Tibial artery (tissue), 4 donors: Measurements from ENCODE around the gene SCN9A.
"Not testable (repeated sequence)": the region's sequence is repeated elsewhere in the genome, so short reads cannot be mapped to it uniquely, and the experiment has no call there.

Experiments used
- DNase-seq, 2 donors: peaks; one replicate each; pipeline ENCODE4 v3.0.0-alpha.2; 2019
- H3K27ac ChIP-seq, 2 donors: fragments of 200-600 bp; sonication (generic) in 1 of 2; 1 replicate in 1 of 2; 2 replicates in 1 of 2; pipeline ENCODE4 v1.5.1; 2018 to 2019; ENCODE audit warnings: mild to moderate bottlenecking in 1 of 2
- H3K27me3 ChIP-seq, 2 donors: fragments of 200-600 bp; sonication (generic) in 1 of 2; one replicate each; pipeline versions ENCODE4 v1.5.1 to v1.6.0; 2016 to 2019
- H3K36me3 ChIP-seq, 3 donors: fragments of 200-600 bp; sonication (generic) in 2 of 3; one replicate each; pipeline ENCODE4 v1.5.1; 2016 to 2019; ENCODE audit warnings: mild to moderate bottlenecking in 2 of 3
- H3K4me1 ChIP-seq, 4 donors: fragments of 200-600 bp; sonication (generic) in 2 of 4; 1 replicate in 3 of 4; 2 replicates in 1 of 4; pipeline ENCODE4 v1.5.1; 2016 to 2019
- H3K4me3 ChIP-seq, 2 donors: fragments of 200-600 bp; sonication (generic) in 1 of 2; 1 replicate in 1 of 2; 2 replicates in 1 of 2; pipeline ENCODE4 v1.5.1; 2018 to 2019; ENCODE audit warnings: mild to moderate bottlenecking in 2 of 2
- H3K9me3 ChIP-seq, 3 donors: fragments of 200-600 bp; sonication (generic) in 1 of 3; one replicate each; pipeline ENCODE4 v1.5.1; 2016 to 2019
- intact Hi-C: fragments of 100-400 bp; cut with DNase I; formaldehyde crosslinking; loops from one replicate; pipeline ENCODE4 v1.15.0; 2023; ENCODE audit warnings: low total_unique reads
- TF ChIP-seq, protein P1 (sequence below), 2 experiments: fragments of 200-600 bp in 1 of 2; fragments of 450-650 bp in 1 of 2; IDR thresholded peaks; one replicate each; pipeline ENCODE4 v1.5.1; 2017 to 2019; ENCODE audit warnings: antibody characterized with exemption in 2 of 2, mild to moderate bottlenecking in 1 of 2, moderate library complexity in 1 of 2

Gene SCN9A

DNA sequence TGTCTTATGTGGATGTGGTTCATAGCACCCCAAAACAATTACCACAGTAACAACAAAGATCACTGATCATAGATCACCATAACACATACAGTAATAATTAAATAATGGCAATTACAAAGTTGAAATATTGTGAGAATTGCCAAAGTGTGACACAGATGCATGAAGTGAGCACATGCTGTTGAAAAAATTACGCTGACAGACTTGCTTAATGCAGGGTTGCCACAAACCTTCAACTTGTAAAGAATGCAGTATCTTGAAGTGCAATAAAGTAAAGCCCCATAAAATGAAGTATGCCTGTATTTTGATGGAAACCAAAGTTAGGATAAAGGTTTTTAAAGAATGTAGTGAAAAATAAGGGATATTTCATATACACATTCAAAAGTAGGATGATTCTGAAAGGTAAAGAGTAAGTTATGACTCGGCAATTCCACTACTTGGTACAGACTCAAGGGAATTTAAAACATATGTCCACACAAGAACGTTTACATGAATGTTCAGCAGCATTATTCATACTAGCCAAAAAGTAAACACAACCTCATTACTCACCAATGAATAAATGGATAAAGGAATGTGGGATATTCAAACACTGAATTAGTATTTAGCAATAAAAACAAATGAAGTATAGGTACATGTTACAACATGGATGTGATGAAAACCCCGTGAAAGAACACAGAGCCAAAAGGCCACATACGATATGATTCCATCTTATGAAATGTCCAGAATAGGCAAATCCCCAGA, 61.6 kb downstream of the SCN9A start:
- no peak overlapping the region for H3K4me3 ChIP-seq
- H3K36me3 ChIP-seq, result no peaks in the 10 kb centered on the region
- no peak for DNase-seq
- no peak overlapping the region for H3K27ac ChIP-seq
- H3K27me3 ChIP-seq, result no peaks in the 10 kb centered on the region
- H3K4me1 ChIP-seq, result no peaks in the 10 kb centered on the region
- no peaks in the 10 kb centered on the region for H3K9me3 ChIP-seq
- intact Hi-C loops, result no loop called here
- TF ChIP-seq, protein P1, sequence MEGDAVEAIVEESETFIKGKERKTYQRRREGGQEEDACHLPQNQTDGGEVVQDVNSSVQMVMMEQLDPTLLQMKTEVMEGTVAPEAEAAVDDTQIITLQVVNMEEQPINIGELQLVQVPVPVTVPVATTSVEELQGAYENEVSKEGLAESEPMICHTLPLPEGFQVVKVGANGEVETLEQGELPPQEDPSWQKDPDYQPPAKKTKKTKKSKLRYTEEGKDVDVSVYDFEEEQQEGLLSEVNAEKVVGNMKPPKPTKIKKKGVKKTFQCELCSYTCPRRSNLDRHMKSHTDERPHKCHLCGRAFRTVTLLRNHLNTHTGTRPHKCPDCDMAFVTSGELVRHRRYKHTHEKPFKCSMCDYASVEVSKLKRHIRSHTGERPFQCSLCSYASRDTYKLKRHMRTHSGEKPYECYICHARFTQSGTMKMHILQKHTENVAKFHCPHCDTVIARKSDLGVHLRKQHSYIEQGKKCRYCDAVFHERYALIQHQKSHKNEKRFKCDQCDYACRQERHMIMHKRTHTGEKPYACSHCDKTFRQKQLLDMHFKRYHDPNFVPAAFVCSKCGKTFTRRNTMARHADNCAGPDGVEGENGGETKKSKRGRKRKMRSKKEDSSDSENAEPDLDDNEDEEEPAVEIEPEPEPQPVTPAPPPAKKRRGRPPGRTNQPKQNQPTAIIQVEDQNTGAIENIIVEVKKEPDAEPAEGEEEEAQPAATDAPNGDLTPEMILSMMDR (IDR thresholded peaks at IDR 0.05), result no peak

DNA sequence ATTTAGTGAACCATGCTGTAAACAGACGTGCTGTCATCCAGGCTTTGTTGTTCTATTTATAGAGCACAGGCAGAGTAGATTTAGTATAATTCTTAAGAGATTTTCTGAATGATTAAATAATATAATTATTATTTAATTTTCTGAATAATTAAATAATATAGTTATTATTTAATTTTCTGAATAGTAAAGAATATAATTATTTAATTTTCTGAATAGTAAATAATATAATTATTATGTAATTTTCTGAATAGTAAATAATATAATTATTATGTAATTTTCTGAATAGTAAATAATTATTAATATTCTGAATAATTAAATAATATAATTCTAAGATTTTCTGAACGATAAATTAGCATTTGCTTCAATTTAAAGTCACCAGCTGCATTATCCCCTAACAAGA, 62.9 kb downstream of the SCN9A start:
- H3K4me3 ChIP-seq, DNase-seq, H3K9me3 ChIP-seq, H3K36me3 ChIP-seq, H3K4me1 ChIP-seq, intact Hi-C loops, H3K27ac ChIP-seq, H3K27me3 ChIP-seq: not testable (repeated sequence)

DNA sequence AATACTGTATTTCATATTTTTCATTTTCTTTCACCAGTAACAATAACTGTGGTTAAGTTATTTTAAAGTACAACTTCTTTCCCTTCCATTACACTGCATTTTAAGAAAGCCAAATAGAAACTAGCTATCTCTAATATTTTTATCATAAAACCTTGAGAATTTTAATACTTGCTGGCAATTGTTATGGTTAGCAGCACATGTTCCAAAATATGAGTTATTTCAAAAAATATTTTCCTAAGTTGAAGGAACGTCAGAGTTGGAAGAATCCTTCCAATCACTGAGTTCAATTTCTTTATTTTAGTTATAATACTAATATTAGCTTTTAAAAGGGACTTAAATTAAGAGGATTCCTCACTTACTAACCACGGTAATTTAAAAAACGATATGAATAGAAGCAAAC, 68.4 kb downstream of the SCN9A start:
- Histone ChIP-seq H3K9me3 (no peaks in the 10 kb centered on the region), H3K4me1 (no peaks in the 10 kb centered on the region), H3K27ac (no peak overlapping the region), H3K36me3 (no peaks in the 10 kb centered on the region), H3K4me3 (no peak overlapping the region), H3K27me3 (no peaks in the 10 kb centered on the region)
- no peak for DNase-seq
- intact Hi-C loops, result no loop called here
- TF ChIP-seq, protein P1 (IDR thresholded peaks at IDR 0.05), result no peak

DNA sequence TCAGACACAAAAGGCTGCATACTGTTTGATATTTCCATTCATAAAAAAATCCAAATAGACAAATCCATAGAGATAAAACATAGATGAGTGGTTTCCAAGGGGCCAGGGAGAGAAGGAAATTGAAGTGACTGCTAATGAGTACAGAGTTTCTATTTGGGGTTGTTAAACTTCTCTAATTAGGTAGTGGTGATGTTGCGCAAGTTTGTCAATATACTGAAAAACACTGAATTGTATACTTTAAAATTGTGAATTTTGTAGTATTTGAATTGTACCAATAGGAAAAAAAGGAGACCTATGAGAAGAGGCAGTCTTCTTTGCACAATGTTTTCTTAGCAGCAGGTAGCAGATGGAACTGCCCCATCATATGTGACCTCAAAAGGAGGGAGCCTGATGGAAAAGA, 71.1 kb downstream of the SCN9A start:
- H3K27ac ChIP-seq, result no peak overlapping the region
- no peak for DNase-seq
- no peaks in the 10 kb centered on the region for H3K27me3 ChIP-seq
- H3K4me3 ChIP-seq, result no peak overlapping the region
- no peaks in the 10 kb centered on the region for H3K9me3 ChIP-seq
- TF ChIP-seq, protein P1 (IDR thresholded peaks at IDR 0.05), result no peak
- no peaks in the 10 kb centered on the region for H3K4me1 ChIP-seq
- no peaks in the 10 kb centered on the region for H3K36me3 ChIP-seq
- intact Hi-C loops, result no loop called here

DNA sequence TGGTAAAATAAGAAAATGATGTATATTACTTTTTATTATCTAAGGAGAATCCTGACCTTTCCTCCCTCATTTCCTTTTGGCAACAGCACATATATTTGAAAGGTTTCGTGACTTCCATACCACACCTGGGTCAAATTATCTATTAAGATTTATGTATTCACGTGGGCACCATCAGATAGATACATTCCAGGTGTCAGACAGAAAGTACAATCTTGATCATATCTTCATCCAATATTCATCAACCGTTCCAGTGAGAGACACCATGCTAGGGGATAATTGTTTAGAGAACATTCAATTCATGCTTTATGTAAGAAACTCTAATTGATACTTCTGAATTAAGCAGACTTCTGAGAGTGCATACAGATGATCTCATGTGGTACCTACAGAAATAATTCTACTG, 73.7 kb downstream of the SCN9A start:
- H3K9me3 ChIP-seq, result no peaks in the 10 kb centered on the region
- H3K36me3 ChIP-seq, result no peaks in the 10 kb centered on the region
- no peak overlapping the region for H3K27ac ChIP-seq
- no peaks in the 10 kb centered on the region for H3K27me3 ChIP-seq
- TF ChIP-seq, protein P1 (IDR thresholded peaks at IDR 0.05), result no peak
- H3K4me1 ChIP-seq, result no peaks in the 10 kb centered on the region
- DNase-seq, result no peak
- intact Hi-C loops, result no loop called here
- H3K4me3 ChIP-seq, result no peak overlapping the region

DNA sequence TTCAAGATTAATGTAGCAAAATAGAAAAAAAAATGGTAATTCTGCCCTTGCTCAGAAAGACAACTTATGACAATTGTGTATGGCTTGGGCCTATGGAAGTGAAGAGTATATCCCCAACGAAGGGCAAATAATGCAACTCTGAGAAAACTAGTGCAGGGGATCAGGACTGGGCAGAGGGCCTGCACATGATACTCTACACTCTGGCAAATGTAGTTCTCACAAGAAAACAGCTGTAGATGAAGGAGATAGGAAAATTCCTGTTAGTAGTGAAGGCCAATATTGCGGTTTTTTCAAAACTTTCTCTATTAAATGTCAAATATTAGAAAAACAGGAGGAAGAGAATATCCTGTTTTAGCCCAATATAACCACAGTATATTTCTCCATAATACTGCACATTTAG, 77.8 kb downstream of the SCN9A start:
- no peaks in the 10 kb centered on the region for H3K4me1 ChIP-seq
- TF ChIP-seq, protein P1 (IDR thresholded peaks at IDR 0.05), result no peak
- H3K27me3 ChIP-seq, result no peaks in the 10 kb centered on the region
- no peak overlapping the region for H3K27ac ChIP-seq
- H3K36me3 ChIP-seq, result no peaks in the 10 kb centered on the region
- H3K9me3 ChIP-seq, result no peaks in the 10 kb centered on the region
- no peak for DNase-seq
- no peak overlapping the region for H3K4me3 ChIP-seq
- intact Hi-C loops, result no loop called here
